Hematopoietic multipotent progenitor cell treated with erythropoietin and hydrocortisone succinate and interleukin-3 and kit ligand, for 15 days (in vitro differentiated cells): ENCODE results near the gene BICD2.

Experiments
- DNase-seq: peaks from one replicate; pipeline ENCODE4 v3.0.0-alpha.2; 2015; ENCODE audit warnings: low spot score

Gene BICD2

GRCh38 chr9:92668746-92669526 lies 95.7 kb downstream of the BICD2 start:
- peak; percentile 25 for DNase-seq

- no peak for DNase-seq
Measured at GRCh38 chr9:92666912-92667532, 97.6 kb downstream of the BICD2 start.

GRCh38 chr9:92666236-92666635 lies 98.4 kb downstream of the BICD2 start:
- DNase-seq, result no peak

- DNase-seq, result no peak
Measured at GRCh38 chr9:92665836-92666235, 98.8 kb downstream of the BICD2 start.

GRCh38 chr9:92664394-92665152 lies 100.1 kb downstream of the BICD2 start:
- DNase-seq, result no peak

GRCh38 chr9:92663951-92664350 lies 100.7 kb downstream of the BICD2 start:
- DNase-seq, result no peak

GRCh38 chr9:92663126-92663525 lies 101.5 kb downstream of the BICD2 start:
- DNase-seq, result no peak

GRCh38 chr9:92661743-92662142 lies 102.9 kb downstream of the BICD2 start:
- DNase-seq, result no peak
